OCI-LY3 (cell line): ENCODE data around the gene ACTA2.

ENCODE experiments used
- CTCF ChIP-seq: fragments of 200-600, 300-600 bp; sonication (generic); IDR thresholded peaks from 2 replicates; pipeline ENCODE4 v1.5.1; 2014; ENCODE audit warnings: antibody characterized with exemption, low read length, low read depth
- EZH2phosphoT487 ChIP-seq: fragments of 200-600 bp; shearing (Covaris generic); IDR thresholded peaks from 2 replicates; pipeline ENCODE4 v1.6.1; 2018; ENCODE audit warnings: antibody characterized with exemption, mixed run types, low read depth

- no peak for TF ChIP-seq CTCF
- no peak for TF ChIP-seq EZH2phosphoT487
These were observed 27.0 kb upstream of the ACTA2 start for GRCh38 chr10:88979603-88980002.
